GM12878 (cell line): ENCODE data around the gene CDH4.

Source experiments
- CTCF ChIP-seq, 3 experiments: IDR thresholded peaks in 2 of 3; conservative IDR thresholded peaks in 1 of 3; 2 replicates each; pipeline ENCODE4 v1.5.1; 2011; ENCODE audit warnings: low read depth in 3 of 3, low read length in 3 of 3, mild to moderate bottlenecking in 3 of 3, control low read depth in 2 of 3, moderate library complexity in 2 of 3, inconsistent platforms in 1 of 3, mixed read lengths in 1 of 3; ENCODE audit not compliant: control insufficient read depth in 2 of 3, insufficient read depth in 1 of 3; ENCODE audit errors: extremely low read depth in 1 of 3
- MAX ChIP-seq: IDR thresholded peaks from 2 replicates; pipeline ENCODE4 v1.6.1; 2012; ENCODE audit warnings: low read depth, low read length, improper control_type of control experiment

- TF ChIP-seq MAX (no peak), CTCF (IDR thresholded peaks at IDR 0.05 in 2 of 3, conservative IDR thresholded peaks at IDR 0.05 in 1 of 3; ENCODE audit: control insufficient read depth in 2 of 3, extremely low read depth in 1 of 3, insufficient read depth in 1 of 3, low read depth in 3 of 3, low read length in 3 of 3) (no peak)
Measured at GRCh38 chr20:61659246-61659993, 407.4 kb downstream of the CDH4 start.
